Left forelimb (tissue), 1 donor: Measurements from ENCODE around the gene REG1A.

Experiments
- DNase-seq: peaks from one replicate; pipeline ENCODE4 v3.0.0-alpha.2; 2018; ENCODE audit warnings: low spot score

The REG1A gene

DNA sequence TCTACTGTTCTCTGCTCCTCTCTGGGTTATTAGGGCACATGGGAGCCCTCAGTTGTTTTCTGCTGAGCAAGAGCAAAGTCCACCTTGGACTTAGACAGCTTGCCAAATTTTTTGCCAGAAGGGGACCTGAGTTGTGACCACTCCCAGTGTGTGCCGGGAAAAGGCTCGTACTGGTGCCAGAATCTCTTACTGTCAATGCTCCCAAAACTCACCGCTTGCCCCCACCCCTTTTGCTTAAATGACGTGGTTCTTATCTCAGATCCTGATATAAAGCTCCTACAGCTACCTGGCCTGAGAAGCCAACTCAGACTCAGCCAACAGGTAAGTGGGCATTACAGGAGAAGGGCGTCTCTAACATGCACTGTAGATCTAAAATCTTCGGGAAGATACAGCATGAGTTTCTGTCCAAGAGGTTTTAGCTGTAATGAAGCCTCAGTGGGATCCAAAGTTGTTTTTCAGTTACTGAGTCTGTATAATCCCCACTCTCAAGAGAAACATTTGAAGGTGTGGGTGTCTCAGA, at the start of gene REG1A:
TSS of gene REG1A (plus strand) at position 295 of the 520 bp plus-strand sequence. CDS start 374 bp downstream, outside the sequence.
- no peak for DNase-seq

DNA sequence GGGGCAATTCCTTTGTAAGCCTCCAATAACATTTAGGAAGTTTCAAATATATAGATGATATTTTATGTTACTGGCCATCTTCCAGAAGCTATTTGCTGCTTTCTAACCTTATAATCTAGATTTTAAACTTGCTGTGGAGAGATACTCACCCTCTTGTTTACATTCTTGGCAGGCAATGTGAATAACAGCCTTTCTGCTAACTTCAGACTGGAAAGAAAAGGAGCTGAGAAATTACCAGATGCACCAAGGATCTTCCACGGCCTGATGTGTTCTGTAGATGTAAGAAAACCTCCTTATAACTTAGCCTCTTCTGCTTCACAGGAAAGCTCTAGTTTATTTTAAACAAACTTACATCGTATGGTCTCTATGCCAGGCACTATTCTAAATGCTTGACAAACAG, 49.2 kb upstream of the REG1A start:
- DNase-seq = no peak

DNA sequence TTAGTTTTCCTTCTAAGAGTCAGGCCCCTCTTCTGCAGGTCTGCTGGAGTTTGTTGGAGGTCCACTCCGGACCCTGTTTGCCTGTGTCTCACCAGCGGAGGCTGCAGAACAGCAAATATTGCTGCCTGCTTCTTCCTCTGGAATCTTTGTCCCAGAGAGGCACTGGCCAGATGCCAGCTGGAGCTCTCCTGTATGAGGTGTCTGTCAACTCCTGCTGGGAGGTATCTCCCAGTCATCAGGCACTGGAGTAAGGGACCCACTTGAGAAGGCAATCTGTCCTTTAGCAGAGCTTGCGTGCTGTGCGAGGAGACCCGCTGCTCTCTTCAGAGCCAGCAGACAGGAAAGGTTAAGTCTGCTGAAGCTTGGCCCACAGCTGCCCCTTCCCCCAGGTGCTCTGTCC, 37.3 kb upstream of the REG1A start:
- no peak for DNase-seq

DNA sequence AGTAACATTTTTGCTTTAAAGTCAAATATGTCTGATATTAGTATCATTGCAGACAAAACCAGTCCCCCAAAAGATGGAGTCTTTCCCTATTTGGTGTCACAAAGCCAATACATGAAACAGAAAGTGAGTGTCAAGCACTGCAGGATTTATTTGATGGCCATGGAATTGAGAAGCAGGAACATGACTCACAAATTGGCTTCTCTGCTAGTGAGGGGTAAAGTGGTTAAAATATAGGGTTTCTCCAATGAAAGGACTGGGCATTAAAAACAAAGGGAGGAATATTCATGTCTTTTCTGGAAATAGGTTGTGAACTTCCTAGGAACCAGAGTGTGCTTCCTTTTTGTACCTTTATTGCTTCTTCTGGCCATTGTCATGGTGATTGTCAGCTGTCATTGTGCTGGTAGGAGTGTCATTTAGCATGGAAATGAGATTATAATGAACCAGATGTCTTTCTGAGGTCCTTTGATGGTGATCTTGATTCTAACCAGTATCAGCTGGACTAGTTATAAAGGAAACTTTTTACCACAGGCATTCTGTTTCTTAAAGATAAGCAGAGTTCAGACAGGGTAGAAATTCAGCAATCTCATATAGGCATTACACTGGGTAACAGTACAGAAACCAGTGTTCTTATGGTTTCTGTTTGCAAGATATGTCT, 36.6 kb upstream of the REG1A start:
- no peak for DNase-seq

- no peak for DNase-seq
Measured at GRCh38 chr2:79084495-79085135, 35.7 kb upstream of the REG1A start.

GRCh38 chr2:79085382-79085781, 34.9 kb upstream of the REG1A start:
- no peak for DNase-seq

GRCh38 chr2:79086255-79086654, 34.0 kb upstream of the REG1A start:
- no peak for DNase-seq

DNA sequence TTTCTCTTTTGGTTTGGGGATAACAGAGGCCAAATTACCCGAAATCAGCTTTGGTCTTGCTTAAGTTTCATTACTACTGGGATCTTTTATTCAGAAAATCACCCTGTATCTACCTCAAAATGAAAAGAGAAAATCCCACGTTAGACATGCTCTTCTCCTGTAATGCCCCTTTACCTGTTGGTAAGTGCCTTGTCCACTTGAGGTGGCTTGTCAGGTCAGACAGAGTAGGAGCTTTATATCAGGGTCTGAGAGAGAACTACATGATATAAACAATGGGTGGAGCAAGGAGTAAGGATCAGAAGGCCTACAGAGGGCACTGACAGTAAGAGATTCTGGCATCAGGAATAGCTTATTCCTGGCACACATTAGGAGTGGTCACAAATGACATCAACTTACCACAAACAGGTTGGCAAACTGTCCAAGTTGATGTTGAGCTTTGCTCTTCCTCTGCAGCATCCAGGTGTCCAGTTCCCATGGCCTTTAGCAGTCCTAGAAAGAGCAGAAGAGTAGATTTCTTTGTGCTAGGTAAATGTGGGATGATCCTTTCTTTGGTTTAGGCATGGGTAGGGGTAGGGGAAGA, 32.4 kb upstream of the REG1A start, which contains the start of gene REG1B:
TSS of gene REG1B (minus strand) at position 209 of the 580 bp plus-strand sequence. CDS start 381 bp downstream, outside the sequence.
- DNase-seq = no peak

DNA sequence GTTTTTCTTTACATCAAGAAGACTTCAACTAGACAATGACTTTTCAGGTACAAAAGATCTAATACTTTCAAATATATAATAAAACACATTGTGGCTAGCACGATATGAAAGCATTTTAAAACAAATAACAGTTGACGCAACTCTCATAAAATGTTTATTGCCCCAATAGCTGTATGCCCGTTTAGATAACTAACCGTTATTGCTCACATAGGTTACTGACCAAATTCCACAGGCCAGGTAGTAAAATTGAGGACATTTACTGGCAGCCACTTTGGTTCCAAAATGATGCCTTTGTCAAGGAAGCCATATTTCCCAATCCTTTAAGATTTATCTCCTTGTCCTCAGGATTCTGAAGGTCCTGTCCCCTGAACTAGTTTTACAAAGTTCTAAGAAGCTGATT, 29.6 kb upstream of the REG1A start:
- DNase-seq = no peak

DNA sequence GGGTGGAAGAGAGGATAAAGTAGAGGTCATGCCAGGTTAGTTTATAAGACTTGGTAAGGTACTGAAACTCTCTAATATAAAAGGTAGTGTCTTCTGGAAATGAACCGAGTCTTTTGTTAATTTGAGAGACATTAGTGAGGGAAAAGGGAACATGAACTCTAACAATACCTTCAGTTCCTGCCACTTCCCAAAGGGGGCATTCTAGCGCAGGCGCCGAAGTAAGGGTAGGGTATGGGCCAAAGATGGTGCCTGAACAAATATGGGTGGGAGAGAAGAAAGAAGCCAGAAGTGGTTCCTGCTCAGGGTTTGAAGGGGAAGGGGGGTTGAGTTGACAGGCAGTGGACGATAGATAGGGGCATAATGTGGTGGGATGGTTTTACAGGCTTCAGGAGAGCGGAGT, 22.4 kb upstream of the REG1A start:
- no peak for DNase-seq

DNA sequence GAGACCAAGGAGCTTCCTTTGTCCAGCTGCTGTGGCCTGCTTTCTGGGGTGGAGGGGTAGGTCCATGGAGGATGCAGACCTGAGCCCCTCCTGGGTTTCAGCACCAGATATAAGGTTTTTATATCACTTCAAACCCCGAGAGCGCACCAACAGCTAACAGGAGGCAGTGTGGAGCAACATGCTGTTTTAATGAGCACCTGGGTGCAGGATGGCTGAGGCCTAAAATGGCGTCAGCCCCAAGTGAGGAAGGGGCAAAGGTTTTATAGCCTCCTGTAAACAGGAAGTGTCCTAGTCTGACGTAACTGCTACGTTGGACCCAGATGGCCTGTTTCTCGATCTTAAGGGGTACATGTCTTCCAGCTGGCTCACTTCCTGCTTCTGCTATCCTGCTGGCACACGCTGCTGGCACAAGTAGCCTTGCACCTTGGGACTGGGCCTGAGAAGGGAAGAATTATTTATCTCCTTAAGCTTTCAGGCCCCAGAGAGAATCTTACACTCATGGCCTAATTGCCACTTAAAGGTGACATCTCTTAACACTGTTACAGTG, 21.1 kb upstream of the REG1A start:
- DNase-seq = no peak

GRCh38 chr2:79100285-79100684, 20.0 kb upstream of the REG1A start:
- DNase-seq = no peak

DNA sequence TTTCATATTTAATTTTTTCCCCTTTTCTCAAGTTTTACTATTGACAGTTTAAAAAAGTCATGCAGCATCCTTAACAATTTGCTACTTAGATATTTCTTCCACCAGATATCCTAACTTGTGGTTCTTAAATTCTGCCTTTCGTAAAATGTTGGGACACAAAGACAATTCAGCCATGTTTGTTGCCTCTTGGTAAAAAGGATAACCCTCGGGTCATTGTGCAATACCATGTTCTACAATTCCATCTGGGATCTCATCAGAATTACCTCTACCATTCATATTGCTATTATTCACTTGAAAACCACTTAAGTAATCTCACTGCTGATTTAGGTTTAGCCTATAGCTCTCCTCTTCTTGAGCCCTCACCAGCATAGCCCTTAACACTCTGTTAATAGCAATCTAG, 19.3 kb upstream of the REG1A start:
- no peak for DNase-seq

DNA sequence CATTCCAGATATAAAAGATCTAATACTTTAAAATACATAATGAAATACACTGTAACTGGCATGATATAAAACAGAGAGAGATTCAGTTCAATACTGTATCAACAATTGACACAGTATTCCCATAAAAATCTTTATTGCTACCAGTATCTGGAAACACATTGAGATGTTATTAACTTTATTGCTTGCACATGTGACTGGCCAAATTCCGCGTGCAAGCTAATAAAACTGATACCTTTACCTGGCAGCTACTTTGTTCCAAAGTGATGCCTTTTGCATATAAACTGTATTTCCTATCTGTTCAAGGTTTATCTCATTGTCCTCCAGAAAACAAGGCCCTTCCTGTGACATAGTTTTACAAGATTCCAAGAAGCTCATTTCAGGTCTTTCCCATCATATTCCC, 17.1 kb upstream of the REG1A start:
- no peak for DNase-seq

DNA sequence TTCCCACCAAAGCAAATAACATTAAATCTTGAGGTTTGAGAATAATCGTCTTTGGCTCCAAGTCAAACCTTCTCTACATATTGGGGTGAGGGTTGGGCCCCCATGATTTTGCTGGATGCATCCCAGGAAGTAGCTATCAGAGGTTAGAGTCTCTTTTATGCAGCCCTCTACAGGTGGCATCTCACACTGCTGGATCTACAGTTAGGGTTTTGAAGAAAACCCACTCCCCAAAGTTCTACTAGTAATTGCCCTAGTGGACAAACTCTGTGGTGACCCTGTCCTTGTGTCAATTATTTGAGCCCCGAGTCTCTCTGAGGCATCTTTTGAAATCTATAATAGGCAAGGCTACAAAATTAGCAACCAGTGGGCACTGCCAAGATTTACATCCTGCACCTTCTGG, 15.0 kb upstream of the REG1A start:
- no peak for DNase-seq

DNA sequence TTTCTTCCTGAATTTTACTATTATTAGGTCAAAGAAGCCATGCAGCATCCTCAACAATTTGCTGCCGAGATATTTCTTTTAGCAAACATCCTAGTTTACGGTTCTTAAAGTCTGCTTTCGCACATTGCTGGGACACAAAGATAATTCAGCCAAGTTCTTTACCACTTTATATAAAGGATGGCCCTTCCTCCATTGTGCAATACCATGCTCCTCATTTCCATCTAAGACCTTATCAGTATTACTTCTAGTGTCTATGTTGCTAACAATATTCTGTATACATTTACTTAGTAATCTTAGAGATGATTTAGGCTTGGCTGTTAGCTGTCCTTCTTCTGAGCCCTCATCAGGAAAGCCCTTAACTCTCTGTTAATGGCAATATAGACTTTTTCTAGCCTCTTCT, 8.0 kb upstream of the REG1A start:
- no peak for DNase-seq

- no peak for DNase-seq
Measured at GRCh38 chr2:79114797-79115494, 5.3 kb upstream of the REG1A start.

GRCh38 chr2:79116997-79117928, 3.0 kb upstream of the REG1A start:
- DNase-seq = no peak

- no peak for DNase-seq
Measured at GRCh38 chr2:79122676-79123075, 2.4 kb downstream of the REG1A start.

DNA sequence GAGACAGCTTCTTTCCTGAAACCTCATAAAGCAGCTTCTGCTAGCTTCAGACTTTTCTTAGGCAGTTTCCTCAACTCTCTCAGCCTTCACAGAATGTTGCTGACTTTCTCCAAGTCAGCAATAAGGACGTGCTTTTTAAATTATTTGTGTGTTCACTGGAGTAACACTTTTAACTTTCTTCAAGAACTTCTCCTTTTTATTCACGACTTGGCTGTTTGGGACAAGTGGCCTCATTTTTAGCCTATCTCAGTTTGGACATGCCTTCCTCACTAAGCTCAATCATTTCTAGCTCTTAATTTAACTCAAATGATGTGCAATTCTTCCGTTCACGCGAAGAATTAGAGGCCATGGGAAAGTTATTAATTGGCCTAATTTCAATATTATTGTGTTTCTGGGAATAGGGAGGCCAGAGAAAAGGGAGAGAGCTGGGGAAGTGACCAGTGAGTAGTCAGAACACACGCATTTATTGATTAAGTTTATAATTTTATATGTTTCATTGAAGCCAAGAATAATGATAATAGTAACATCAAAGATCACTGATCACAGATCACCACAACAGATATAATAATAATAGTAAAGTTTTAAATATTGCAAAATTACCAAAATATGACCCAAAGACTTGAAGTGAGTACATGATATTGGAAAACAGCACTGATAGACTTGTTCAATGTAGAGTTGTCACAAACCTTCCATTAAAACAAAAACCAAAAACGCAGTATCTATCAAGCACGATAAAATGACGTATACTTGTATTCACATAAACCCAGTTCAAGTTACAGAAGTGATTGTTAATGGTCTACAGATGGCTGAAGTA, 4.8 kb downstream of the REG1A start:
- DNase-seq = no peak

- DNase-seq = no peak
Measured at GRCh38 chr2:79125721-79125985, 5.4 kb downstream of the REG1A start.
